HEK293 (cell line): Measurements from ENCODE around the gene ELL.

ENCODE experiments used
- CTCF ChIA-PET: fragments of 350-600 bp; formaldehyde crosslinking; extraction: SDS; loops from one replicate; lab custom pipeline; 2021; ENCODE audit warnings: antibody characterized with exemption; lab: Yijun Ruan, JAX
- POLR2A ChIA-PET: fragments of 300-600 bp; formaldehyde crosslinking; extraction: SDS; loops from one replicate; lab custom pipeline; 2020; ENCODE audit warnings: antibody characterized with exemption, inconsistent platforms; lab: Yijun Ruan, JAX
- H3K27ac ChIP-seq: fragments of 200-500 bp; sonication (Bioruptor generic); 2 replicates; pipeline ENCODE4 v1.5.1; 2014; ENCODE audit warnings: low read depth, low read length, control low read depth, inconsistent platforms; ENCODE audit errors: extremely low read depth
- H3K36me3 ChIP-seq, 2 experiments: fragments of 200-500 bp in 1 of 2; sonication (Bioruptor generic) in 1 of 2; 1 replicate in 1 of 2; 2 replicates in 1 of 2; pipeline ENCODE4 v1.5.1; 2014 to 2017; ENCODE audit warnings: inconsistent platforms in 2 of 2, low read length in 2 of 2; ENCODE audit not compliant: control insufficient read depth in 2 of 2, insufficient read depth in 1 of 2
- H3K4me1 ChIP-seq: fragments of 200-500 bp; sonication (Bioruptor generic); 2 replicates; pipeline ENCODE4 v1.5.1; 2014; ENCODE audit warnings: mild to moderate bottlenecking, low read length, inconsistent platforms; ENCODE audit not compliant: control insufficient read depth, insufficient read depth
- H3K4me3 ChIP-seq: 2 replicates; pipeline ENCODE4 v1.5.1; 2011; ENCODE audit warnings: low read depth, mild to moderate bottlenecking, control low read depth, low read length, moderate library complexity
- H3K9me3 ChIP-seq: fragments of 200-500 bp; sonication (Bioruptor generic); 2 replicates; pipeline ENCODE4 v1.5.1; 2014; ENCODE audit warnings: low read depth, low read length, inconsistent platforms; ENCODE audit not compliant: control insufficient read depth, insufficient read depth
- GLIS1 ChIP-seq: fragments of 450-650 bp; formaldehyde crosslinking; IDR thresholded peaks from 2 replicates; pipeline ENCODE4 v1.5.1; 2016; ENCODE audit warnings: missing biosample characterization, missing genetic modification characterization
- IKZF3 ChIP-seq: fragments of 450-650 bp; IDR thresholded peaks from 2 replicates; pipeline ENCODE4 v1.5.0; 2018; ENCODE audit warnings: missing biosample characterization, mild to moderate bottlenecking, missing genetic modification characterization, moderate library complexity
- KLF16 ChIP-seq: fragments of 450-650 bp; formaldehyde crosslinking; IDR thresholded peaks from 2 replicates; pipeline ENCODE4 v1.5.1; 2017; ENCODE audit warnings: missing biosample characterization, missing genetic modification characterization
- KLF17 ChIP-seq: fragments of 450-650 bp; formaldehyde crosslinking; IDR thresholded peaks from 2 replicates; pipeline ENCODE4 v1.5.1; 2016; ENCODE audit warnings: missing biosample characterization, missing genetic modification characterization
- KLF9 ChIP-seq: fragments of 450-650 bp; formaldehyde crosslinking; IDR thresholded peaks from 2 replicates; pipeline ENCODE4 v1.5.1; 2016; ENCODE audit warnings: missing biosample characterization, missing genetic modification characterization, low read depth
- PRDM10 ChIP-seq: fragments of 450-650 bp; formaldehyde crosslinking; IDR thresholded peaks from 2 replicates; pipeline ENCODE4 v1.5.1; 2016; ENCODE audit warnings: missing biosample characterization, missing genetic modification characterization
- ZBTB21 ChIP-seq: fragments of 450-650 bp; formaldehyde crosslinking; IDR thresholded peaks from 2 replicates; pipeline ENCODE4 v1.5.1; 2017; ENCODE audit warnings: missing biosample characterization, missing genetic modification characterization
- ZFHX2 ChIP-seq: fragments of 450-650 bp; formaldehyde crosslinking; conservative IDR thresholded peaks from 2 replicates; pipeline ENCODE4 v1.5.1; 2016; ENCODE audit warnings: missing biosample characterization, missing genetic modification characterization
- ZIC2 ChIP-seq: fragments of 450-650 bp; formaldehyde crosslinking; IDR thresholded peaks from 2 replicates; pipeline ENCODE4 v1.5.1; 2016; ENCODE audit warnings: missing biosample characterization, missing genetic modification characterization
- ZNF146 ChIP-seq: fragments of 450-650 bp; formaldehyde crosslinking; IDR thresholded peaks from 2 replicates; pipeline ENCODE4 v1.5.1; 2016; ENCODE audit warnings: missing biosample characterization, missing genetic modification characterization
- ZNF155 ChIP-seq: fragments of 450-650 bp; formaldehyde crosslinking; IDR thresholded peaks from 2 replicates; pipeline ENCODE4 v1.5.1; 2016; ENCODE audit warnings: missing biosample characterization, missing genetic modification characterization
- ZNF274 ChIP-seq, 2 experiments: fragments of 200-500 bp in 1 of 2; fragments of 450-650 bp in 1 of 2; sonication (Bioruptor generic) in 1 of 2; formaldehyde crosslinking in 1 of 2; IDR thresholded peaks; 2 replicates each; pipeline versions ENCODE4 v1.5.1 to v1.6.1; 2014 to 2016; ENCODE audit warnings: borderline replicate concordance in 1 of 2, inconsistent platforms in 1 of 2, low read length in 1 of 2, missing biosample characterization in 1 of 2, missing genetic modification characterization in 1 of 2
- ZNF423 ChIP-seq: fragments of 450-650 bp; formaldehyde crosslinking; IDR thresholded peaks from 2 replicates; pipeline ENCODE4 v1.5.1; 2016; ENCODE audit warnings: missing biosample characterization, missing genetic modification characterization
- ZNF433 ChIP-seq: fragments of 450-650 bp; formaldehyde crosslinking; IDR thresholded peaks from 2 replicates; pipeline ENCODE4 v1.5.1; 2016; ENCODE audit warnings: missing biosample characterization, missing genetic modification characterization, low read depth
- ZNF501 ChIP-seq: fragments of 450-650 bp; formaldehyde crosslinking; IDR thresholded peaks from 2 replicates; pipeline ENCODE4 v1.5.1; 2016; ENCODE audit warnings: missing biosample characterization, missing genetic modification characterization
- ZNF513 ChIP-seq: fragments of 450-650 bp; IDR thresholded peaks from 2 replicates; pipeline ENCODE4 v1.5.1; 2018; ENCODE audit warnings: missing biosample characterization, missing genetic modification characterization
- ZNF521 ChIP-seq: fragments of 450-650 bp; formaldehyde crosslinking; IDR thresholded peaks from 2 replicates; pipeline ENCODE4 v1.5.1; 2017; ENCODE audit warnings: missing biosample characterization, mild to moderate bottlenecking, missing genetic modification characterization
- ZNF600 ChIP-seq: fragments of 450-650 bp; formaldehyde crosslinking; IDR thresholded peaks from 2 replicates; pipeline ENCODE4 v1.5.1; 2016; ENCODE audit warnings: missing biosample characterization, missing genetic modification characterization
- ZNF654 ChIP-seq: fragments of 450-650 bp; formaldehyde crosslinking; IDR thresholded peaks from 2 replicates; pipeline ENCODE4 v1.5.1; 2016; ENCODE audit warnings: low read depth, missing biosample characterization, missing genetic modification characterization
- ZNF660 ChIP-seq: fragments of 450-650 bp; IDR thresholded peaks from 2 replicates; pipeline ENCODE4 v1.5.1; 2018; ENCODE audit warnings: missing biosample characterization, mild to moderate bottlenecking, missing genetic modification characterization

The ELL gene

GRCh38 chr19:18415178-18415867 is 106.5 kb downstream of the ELL start (continued):
- TF ChIP-seq ZBTB21: no peak
- TF ChIP-seq KLF9: no peak
- no peak for TF ChIP-seq ZNF146 (tag by site-specific recombination)
- TF ChIP-seq ZNF274 (IDR thresholded peaks at IDR 0.05; ENCODE audit: low read length): no peak
- TF ChIP-seq ZNF274 (tag by site-specific recombination; IDR thresholded peaks at IDR 0.05; ENCODE audit: borderline replicate concordance): no peak
- TF ChIP-seq ZIC2 (tag by site-specific recombination): peak; percentile 95
- peak; percentile 91 for TF ChIP-seq ZFHX2 (tag by site-specific recombination)
- TF ChIP-seq ZNF423 (tag by site-specific recombination): no peak
- TF ChIP-seq ZNF654: no peak
- TF ChIP-seq ZNF660: no peak
- TF ChIP-seq ZNF521 (tag by site-specific recombination): no peak
- peak; percentile 56 for TF ChIP-seq KLF17 (tag by site-specific recombination)
- peak; percentile 56; the same call in 1 of the 2 replicates for TF ChIP-seq IKZF3
- TF ChIP-seq GLIS1: peak; percentile 98
- peak; percentile 96 for TF ChIP-seq ZNF513 (tag by site-specific recombination)
- TF ChIP-seq ZNF501 (tag by site-specific recombination): no peak
- TF ChIP-seq ZNF155 (tag by site-specific recombination): no peak

- ChIA-PET CTCF (interaction anchor here (0.6 to 6.7 kb wide), 12 partner anchors 26 to 146 kb away, joined by 3 to 117 read pairs (median 6); partner anchors contain the start of gene GDF15), POLR2A (interaction anchor here (2.5 kb wide), 1 partner anchor 134 kb away, joined by 18 read pairs; the partner anchor contains the start of gene JUND)
- TF ChIP-seq ZNF433 (tag by site-specific recombination) (no peak), KLF16 (tag by site-specific recombination) (no peak), ZNF600 (0 out of 2 replicates have a peak, but pooled peaks have one; percentile 51), PRDM10 (tag by site-specific recombination) (peak; percentile 11; the same call in 1 of the 2 replicates)
- H3K27ac ChIP-seq: no peak overlapping the region
- H3K4me3 ChIP-seq: no peak overlapping the region
- H3K9me3 ChIP-seq: no peaks in the 10 kb centered on the region
- H3K4me1 ChIP-seq: peaks cover 9% of the 10 kb centered on the region; the same call in 1 of the 2 replicates
- no peaks in the 10 kb centered on the region for H3K36me3 ChIP-seq
These were observed 107.2 kb downstream of the ELL start for GRCh38 chr19:18414504-18415177.
